Measurements from ENCODE around the gene NME1. TPM values are rescaled to one million over a fixed set of nuclear protein-coding genes. Genes with fewer than 3 reads are reported as not detected.

Gene NME1
- total RNA-seq, 1 experiment from 2014 or later, result 592 TPM

- Histone ChIP-seq H4K20me1 (ENCODE audit: low read length) (no peaks in the 10 kb centered on the region), H3K79me2 (ENCODE audit: low read length) (no peaks in the 10 kb centered on the region), H3K36me3 (ENCODE audit: low read depth, low read length) (peaks cover 40% of the 10 kb centered on the region), H3F3A (ENCODE audit: low read length, unreplicated experiment) (no peaks in the 10 kb centered on the region), H2AFZ (ENCODE audit: low read length) (no peak overlapping the region), H3K9me2 (replicated peaks; ENCODE audit: low read length) (no peaks in the 10 kb centered on the region), H3K9me3 (ENCODE audit: low read length) (no peaks in the 10 kb centered on the region), H3K27me3 (ENCODE audit: low read length) (no peaks in the 10 kb centered on the region), H3K4me3 (ENCODE audit: low read length) (no peak overlapping the region), H3K4me1 (ENCODE audit: insufficient read depth, low read length) (no peaks in the 10 kb centered on the region), H3K9ac (ENCODE audit: low read length) (no peak overlapping the region), H3K4me2 (ENCODE audit: low read length) (no peak overlapping the region), H3K27ac (ENCODE audit: low read length) (no peak overlapping the region)
- no peak for DNase-seq
- TF ChIP-seq, protein P1, sequence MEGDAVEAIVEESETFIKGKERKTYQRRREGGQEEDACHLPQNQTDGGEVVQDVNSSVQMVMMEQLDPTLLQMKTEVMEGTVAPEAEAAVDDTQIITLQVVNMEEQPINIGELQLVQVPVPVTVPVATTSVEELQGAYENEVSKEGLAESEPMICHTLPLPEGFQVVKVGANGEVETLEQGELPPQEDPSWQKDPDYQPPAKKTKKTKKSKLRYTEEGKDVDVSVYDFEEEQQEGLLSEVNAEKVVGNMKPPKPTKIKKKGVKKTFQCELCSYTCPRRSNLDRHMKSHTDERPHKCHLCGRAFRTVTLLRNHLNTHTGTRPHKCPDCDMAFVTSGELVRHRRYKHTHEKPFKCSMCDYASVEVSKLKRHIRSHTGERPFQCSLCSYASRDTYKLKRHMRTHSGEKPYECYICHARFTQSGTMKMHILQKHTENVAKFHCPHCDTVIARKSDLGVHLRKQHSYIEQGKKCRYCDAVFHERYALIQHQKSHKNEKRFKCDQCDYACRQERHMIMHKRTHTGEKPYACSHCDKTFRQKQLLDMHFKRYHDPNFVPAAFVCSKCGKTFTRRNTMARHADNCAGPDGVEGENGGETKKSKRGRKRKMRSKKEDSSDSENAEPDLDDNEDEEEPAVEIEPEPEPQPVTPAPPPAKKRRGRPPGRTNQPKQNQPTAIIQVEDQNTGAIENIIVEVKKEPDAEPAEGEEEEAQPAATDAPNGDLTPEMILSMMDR (conservative IDR thresholded peaks at IDR 0.05; ENCODE audit: low read depth, low read length), result no peak
- TF ChIP-seq EZH2phosphoT487 (IDR thresholded peaks at IDR 0.05; ENCODE audit: borderline replicate concordance, low read length), result no peak
- no peak for TF ChIP-seq EZH2 (IDR thresholded peaks at IDR 0.05; ENCODE audit: low read length, unreplicated experiment)
- ATAC-seq, result no peak
- ChIA-PET CTCF (no interaction called here), POLR2A (ENCODE audit: unreplicated experiment) (no interaction called here)
- intact Hi-C loops (cut with micrococcal nuclease), result no loop called here
- no TSS peak for BruUV-seq (replicated peaks)
Measured at GRCh38 chr17:51200846-51201245, 47.5 kb downstream of the NME1 start.

GRCh38 chr17:51203838-51204237 lies 50.5 kb downstream of the NME1 start:
- peaks cover 55% of the 10 kb centered on the region for H3K36me3 ChIP-seq (ENCODE audit: low read depth, low read length)
- TF ChIP-seq EZH2phosphoT487 (IDR thresholded peaks at IDR 0.05; ENCODE audit: borderline replicate concordance, low read length) (no peak), EZH2 (IDR thresholded peaks at IDR 0.05; ENCODE audit: low read length, unreplicated experiment) (no peak)
- TF ChIP-seq, protein P1 (conservative IDR thresholded peaks at IDR 0.05; ENCODE audit: low read depth, low read length), result no peak
- no peak overlapping the region for H3K4me3 ChIP-seq (ENCODE audit: low read length)
- no peaks in the 10 kb centered on the region for H3K4me1 ChIP-seq (ENCODE audit: insufficient read depth, low read length)
- no TSS peak for BruUV-seq (replicated peaks)
- H3K9me2 ChIP-seq (replicated peaks; ENCODE audit: low read length), result no peaks in the 10 kb centered on the region
- no peak overlapping the region for H3K27ac ChIP-seq (ENCODE audit: low read length)
- no peaks in the 10 kb centered on the region for H3K27me3 ChIP-seq (ENCODE audit: low read length)
- H3K79me2 ChIP-seq (ENCODE audit: low read length), result no peaks in the 10 kb centered on the region
- intact Hi-C loops (cut with micrococcal nuclease), result no loop called here
- CTCF ChIA-PET, result no interaction called here
- POLR2A ChIA-PET (ENCODE audit: unreplicated experiment), result no interaction called here
- H3K9me3 ChIP-seq (ENCODE audit: low read length), result no peaks in the 10 kb centered on the region
- ATAC-seq (no peak), DNase-seq (no peak)
- H3F3A ChIP-seq (ENCODE audit: low read length, unreplicated experiment), result no peaks in the 10 kb centered on the region
- H3K4me2 ChIP-seq (ENCODE audit: low read length), result no peak overlapping the region
- H4K20me1 ChIP-seq (ENCODE audit: low read length), result no peaks in the 10 kb centered on the region
- H2AFZ ChIP-seq (ENCODE audit: low read length), result no peak overlapping the region
- no peak overlapping the region for H3K9ac ChIP-seq (ENCODE audit: low read length)

Other genes starting within 250 kb of the NME1 start
- gene SPAG9, start 32.7 kb upstream of the NME1 start, total RNA-seq (2014; rRNA removed), result 90.5 and 98.1 TPM in 2 replicates
- 1,420 and 1,558 TPM in 2 replicates for gene NME2, start 12.9 kb downstream of the NME1 start, total RNA-seq (2014; rRNA removed)
- gene MBTD1, start 106.5 kb downstream of the NME1 start, total RNA-seq (2014; rRNA removed), result 10.3 and 13.8 TPM in 2 replicates
- 64.2 and 97.6 TPM in 2 replicates for gene UTP18, start 107.0 kb downstream of the NME1 start, total RNA-seq (2014; rRNA removed)